ENCODE data around the gene PRSS53. TPM values are rescaled to one million over a fixed set of nuclear protein-coding genes. Genes with fewer than 3 reads are reported as not detected.

PRSS53 gene
- total RNA-seq, 1 donor from 2014 or later: 1.1 TPM

DNA sequence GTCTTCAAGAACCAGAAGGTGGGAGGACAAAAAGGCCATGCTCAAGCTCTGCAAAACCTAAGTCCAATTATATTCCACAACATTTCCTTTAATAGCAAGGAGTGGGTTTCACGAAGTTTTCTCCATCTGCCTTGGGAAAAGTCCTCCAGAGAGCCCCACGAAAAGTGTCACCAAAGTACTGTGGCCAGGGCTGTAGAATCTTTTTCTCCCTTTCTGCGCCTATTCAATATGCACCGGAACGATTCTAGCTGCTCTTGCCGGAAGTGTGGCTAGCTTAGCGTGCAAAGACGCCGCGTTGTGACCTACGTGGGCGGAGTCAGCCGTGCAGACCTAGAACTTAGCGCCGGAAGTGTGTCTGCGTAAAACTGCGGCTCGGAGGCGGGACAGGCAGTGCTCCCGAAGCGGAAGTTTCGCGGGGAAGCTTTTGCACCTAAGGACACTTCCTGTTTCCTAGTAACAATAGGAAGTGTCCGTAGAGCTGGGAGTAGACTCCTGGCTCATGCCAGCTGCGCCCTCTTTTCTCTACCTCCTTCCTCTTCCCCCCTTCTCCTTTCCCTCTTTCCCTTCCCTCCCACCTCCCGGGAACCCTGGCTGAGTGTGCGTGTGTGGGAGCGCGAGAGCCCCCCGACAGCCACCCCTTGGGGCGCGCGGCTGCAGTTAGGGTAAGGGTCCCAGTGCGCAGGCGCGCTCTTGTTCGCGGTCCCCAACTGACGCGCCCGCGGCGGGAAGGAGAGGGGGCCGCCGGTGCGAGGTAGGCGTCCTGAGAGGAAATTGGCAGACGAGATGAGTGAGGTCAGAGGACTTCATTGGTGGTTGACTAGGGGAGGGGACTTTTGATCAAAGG, 14.6 kb downstream of the PRSS53 start, which contains the start of the genes ZNF646 and ZNF668:
Gene ZNF646, plus strand, starts transcription at position 453 of the 844 bp plus-strand sequence. CDS start 1,903 bp downstream, outside the sequence.
Gene ZNF668, minus strand, starts transcription at position 271 of the 844 bp plus-strand sequence. CDS start 9,781 bp downstream, outside the sequence.
- TF ChIP-seq, protein P1, sequence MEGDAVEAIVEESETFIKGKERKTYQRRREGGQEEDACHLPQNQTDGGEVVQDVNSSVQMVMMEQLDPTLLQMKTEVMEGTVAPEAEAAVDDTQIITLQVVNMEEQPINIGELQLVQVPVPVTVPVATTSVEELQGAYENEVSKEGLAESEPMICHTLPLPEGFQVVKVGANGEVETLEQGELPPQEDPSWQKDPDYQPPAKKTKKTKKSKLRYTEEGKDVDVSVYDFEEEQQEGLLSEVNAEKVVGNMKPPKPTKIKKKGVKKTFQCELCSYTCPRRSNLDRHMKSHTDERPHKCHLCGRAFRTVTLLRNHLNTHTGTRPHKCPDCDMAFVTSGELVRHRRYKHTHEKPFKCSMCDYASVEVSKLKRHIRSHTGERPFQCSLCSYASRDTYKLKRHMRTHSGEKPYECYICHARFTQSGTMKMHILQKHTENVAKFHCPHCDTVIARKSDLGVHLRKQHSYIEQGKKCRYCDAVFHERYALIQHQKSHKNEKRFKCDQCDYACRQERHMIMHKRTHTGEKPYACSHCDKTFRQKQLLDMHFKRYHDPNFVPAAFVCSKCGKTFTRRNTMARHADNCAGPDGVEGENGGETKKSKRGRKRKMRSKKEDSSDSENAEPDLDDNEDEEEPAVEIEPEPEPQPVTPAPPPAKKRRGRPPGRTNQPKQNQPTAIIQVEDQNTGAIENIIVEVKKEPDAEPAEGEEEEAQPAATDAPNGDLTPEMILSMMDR (IDR thresholded peaks at IDR 0.05; ENCODE audit: insufficient read depth, low read length, severe bottlenecking): no peak
- H3K36me3 ChIP-seq (ENCODE audit: control insufficient read depth, insufficient read depth, low read length): peaks cover 17% of the 10 kb centered on the region
- H3K27me3 ChIP-seq (ENCODE audit: control insufficient read depth, insufficient read depth, low read length): no peaks in the 10 kb centered on the region
- FAIRE-seq: no peak
- peak; percentile 97 for DNase-seq (ENCODE audit: low read depth)
- peak within 1 kb of the TSS; percentile 96 for H3K4me3 ChIP-seq (ENCODE audit: low read depth, low read length)

GRCh38 chr16:31073142-31073969, 15.4 kb downstream of the PRSS53 start:
- DNase-seq (ENCODE audit: low read depth) (peak; percentile 79), FAIRE-seq (no peak)
- Histone ChIP-seq H3K4me3 (ENCODE audit: low read depth, low read length) (peak overlapping the region; percentile 96), H3K27me3 (ENCODE audit: control insufficient read depth, insufficient read depth, low read length) (no peaks in the 10 kb centered on the region), H3K36me3 (ENCODE audit: control insufficient read depth, insufficient read depth, low read length) (peaks cover 12% of the 10 kb centered on the region)
- TF ChIP-seq, protein P1 (IDR thresholded peaks at IDR 0.05; ENCODE audit: insufficient read depth, low read length, severe bottlenecking): no peak

GRCh38 chr16:31072540-31073141, 16.1 kb downstream of the PRSS53 start:
- H3K27me3 ChIP-seq (ENCODE audit: control insufficient read depth, insufficient read depth, low read length): no peaks in the 10 kb centered on the region
- FAIRE-seq: no peak
- peak; percentile 41 for DNase-seq (ENCODE audit: low read depth)
- TF ChIP-seq, protein P1 (IDR thresholded peaks at IDR 0.05; ENCODE audit: insufficient read depth, low read length, severe bottlenecking): peak; percentile 4
- peak overlapping the region; percentile 96 for H3K4me3 ChIP-seq (ENCODE audit: low read depth, low read length)
- H3K36me3 ChIP-seq (ENCODE audit: control insufficient read depth, insufficient read depth, low read length): peaks cover 6% of the 10 kb centered on the region

DNA sequence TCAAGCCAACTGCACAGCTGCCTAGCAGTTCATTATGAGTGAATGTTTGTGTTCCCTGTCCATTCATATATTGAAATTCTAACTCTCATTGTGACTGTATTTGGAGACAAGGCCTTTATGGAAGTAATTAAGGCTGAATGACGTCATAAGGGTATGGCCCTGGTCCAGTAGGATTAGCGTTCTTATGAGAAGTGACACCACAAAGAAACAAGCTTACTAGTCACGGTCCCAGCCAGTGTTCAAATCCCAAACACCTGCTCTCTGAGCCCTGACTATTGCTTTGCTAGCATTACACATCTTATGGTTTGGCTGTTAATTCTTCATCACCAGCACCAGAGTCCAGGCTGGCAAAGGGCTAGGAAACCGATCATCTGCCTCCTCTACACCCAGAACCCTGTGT, 16.9 kb downstream of the PRSS53 start:
- no peaks in the 10 kb centered on the region for H3K27me3 ChIP-seq (ENCODE audit: control insufficient read depth, insufficient read depth, low read length)
- DNase-seq (ENCODE audit: low read depth) (peak; percentile 27), FAIRE-seq (no peak)
- H3K36me3 ChIP-seq (ENCODE audit: control insufficient read depth, insufficient read depth, low read length): peaks cover 4% of the 10 kb centered on the region
- TF ChIP-seq, protein P1 (IDR thresholded peaks at IDR 0.05; ENCODE audit: insufficient read depth, low read length, severe bottlenecking): no peak
- peak overlapping the region; percentile 96 for H3K4me3 ChIP-seq (ENCODE audit: low read depth, low read length)

GRCh38 chr16:31067342-31067741, 21.4 kb downstream of the PRSS53 start:
- peaks cover 6% of the 10 kb centered on the region for H3K36me3 ChIP-seq (ENCODE audit: control insufficient read depth, insufficient read depth, low read length)
- H3K4me3 ChIP-seq (ENCODE audit: low read depth, low read length): no peak overlapping the region
- DNase-seq (ENCODE audit: low read depth): no peak
- H3K27me3 ChIP-seq (ENCODE audit: control insufficient read depth, insufficient read depth, low read length): no peaks in the 10 kb centered on the region
- no peak for FAIRE-seq
- TF ChIP-seq, protein P1 (IDR thresholded peaks at IDR 0.05; ENCODE audit: insufficient read depth, low read length, severe bottlenecking): no peak
